HCT116 (cell line): ENCODE measurements around the gene ZNF446.

Experiments used
- CEBPB ChIP-seq: IDR thresholded peaks from 2 replicates; pipeline ENCODE4 v1.6.1; 2012; ENCODE audit warnings: low read depth
- CTCF ChIP-seq, 3 experiments: fragments of 200-600 bp in 1 of 3; sonication (generic) in 1 of 3; IDR thresholded peaks in 2 of 3; conservative IDR thresholded peaks in 1 of 3; 2 replicates each; pipeline ENCODE4 v1.5.1; 2012 to 2017; ENCODE audit warnings: low read depth in 2 of 3, low read length in 2 of 3, antibody characterized with exemption in 1 of 3, borderline replicate concordance in 1 of 3, control low read depth in 1 of 3, mild to moderate bottlenecking in 1 of 3, mixed read lengths in 1 of 3, mixed run types in 1 of 3, moderate library complexity in 1 of 3; ENCODE audit not compliant: insufficient read depth in 1 of 3
- EZH2 ChIP-seq: fragments of 200-600 bp; sonication (generic); IDR thresholded peaks from 2 replicates; pipeline ENCODE4 v1.6.1; 2017; ENCODE audit warnings: antibody characterized with exemption, mixed run types
- FOSL1 ChIP-seq: IDR thresholded peaks from 2 replicates; pipeline ENCODE4 v1.6.1; 2012; ENCODE audit warnings: low read depth
- POLR2A ChIP-seq: IDR thresholded peaks from 2 replicates; pipeline ENCODE4 v1.7.0; 2011; ENCODE audit warnings: borderline replicate concordance; ENCODE audit not compliant: insufficient read depth, insufficient read length; ENCODE audit errors: extremely low read depth
- POLR2AphosphoS5 ChIP-seq: IDR thresholded peaks from 2 replicates; pipeline ENCODE4 v1.6.1; 2011; ENCODE audit warnings: mild to moderate bottlenecking, low read depth, low read length, moderate library complexity
- SP1 ChIP-seq: IDR thresholded peaks from 2 replicates; pipeline ENCODE4 v1.6.1; 2012; ENCODE audit warnings: low read depth
- ZFX ChIP-seq: fragments of 450-650 bp; IDR thresholded peaks from 2 replicates; pipeline ENCODE4 v1.6.1; 2017
- TF ChIP-seq, protein P1 (sequence below): IDR thresholded peaks from 2 replicates; pipeline ENCODE4 v1.6.1; 2012

DNA sequence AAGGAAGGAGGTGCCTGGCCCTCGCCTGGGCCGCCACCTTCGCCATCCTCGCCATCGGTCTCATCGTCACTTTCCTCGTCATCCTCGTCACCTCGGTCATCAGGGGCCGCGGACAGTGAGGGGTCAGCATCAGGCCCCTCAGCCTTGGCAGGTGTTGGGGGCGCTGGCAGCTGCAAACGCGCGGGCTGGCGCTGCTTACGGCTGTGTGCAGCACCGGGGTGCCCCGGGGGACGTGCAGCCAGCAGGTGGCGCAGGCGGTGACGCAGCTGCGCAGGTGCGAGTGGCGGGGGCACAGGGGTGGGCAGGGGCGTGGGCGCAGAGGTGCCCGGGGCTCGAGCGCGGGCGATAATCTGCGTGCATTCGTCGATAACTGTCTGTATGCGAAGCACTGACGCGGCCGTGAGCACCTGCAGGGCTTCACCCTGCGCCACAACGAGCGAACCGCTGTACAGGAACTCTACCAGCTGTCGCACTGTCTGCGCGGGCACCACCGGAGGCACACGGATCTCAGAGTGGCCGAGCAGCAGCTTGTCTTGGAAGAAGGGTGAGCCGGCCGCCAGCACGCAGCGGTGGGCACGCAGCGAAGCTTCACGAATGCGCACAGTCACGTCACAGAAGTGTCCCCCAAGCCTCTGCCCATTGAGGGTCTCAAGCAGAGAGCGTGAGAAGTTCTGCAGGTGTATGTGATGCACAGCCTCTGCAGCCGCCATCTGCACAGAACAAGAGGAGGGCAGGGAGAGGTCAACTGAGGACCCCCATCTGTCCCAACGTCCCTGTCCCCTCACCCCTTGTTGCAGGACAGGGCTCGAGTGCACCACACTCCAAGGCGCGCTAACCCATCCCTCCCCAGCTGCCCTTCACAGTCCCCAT, 41.0 kb downstream of the ZNF446 start:
- TF ChIP-seq CTCF (IDR thresholded peaks at IDR 0.05 in 2 of 3, conservative IDR thresholded peaks at IDR 0.05 in 1 of 3; ENCODE audit: borderline replicate concordance in 1 of 3, insufficient read depth in 1 of 3, low read depth in 2 of 3, low read length in 2 of 3), result peak in 2 of 3 experiments; percentile 29 to 41; a peak in 3 of 6 replicates
- TF ChIP-seq POLR2AphosphoS5, result peak; percentile 18; the same call in 1 of the 2 replicates
- no peak for TF ChIP-seq SP1
- TF ChIP-seq EZH2, result no peak
- TF ChIP-seq CEBPB, result no peak
- no peak for TF ChIP-seq ZFX
- no peak for TF ChIP-seq FOSL1
- TF ChIP-seq POLR2A, result no peak
- TF ChIP-seq, protein P1, sequence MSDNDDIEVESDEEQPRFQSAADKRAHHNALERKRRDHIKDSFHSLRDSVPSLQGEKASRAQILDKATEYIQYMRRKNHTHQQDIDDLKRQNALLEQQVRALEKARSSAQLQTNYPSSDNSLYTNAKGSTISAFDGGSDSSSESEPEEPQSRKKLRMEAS, result no peak
